HepG2 (cell line): ENCODE results near the gene ALOXE3. TPM values are rescaled to one million over a fixed set of nuclear protein-coding genes. Genes with fewer than 3 reads are reported as not detected.

Experiments
- ARNT2 ChIP-seq: sonication (generic); formaldehyde crosslinking; IDR thresholded peaks from 2 replicates; pipeline ENCODE4 v1.8.0; 2022; ENCODE audit warnings: mild to moderate bottlenecking, low read depth, missing genetic modification reagents, moderate library complexity
- ATF7-NPFF ChIP-seq: sonication (generic); formaldehyde crosslinking; IDR thresholded peaks from 2 replicates; pipeline ENCODE4 v1.8.1; 2023; ENCODE audit warnings: mild to moderate bottlenecking, low read depth, missing genetic modification reagents, moderate library complexity
- GABPB1 ChIP-seq: IDR thresholded peaks from 2 replicates; pipeline ENCODE4 v1.6.1; 2016; ENCODE audit warnings: mild to moderate bottlenecking, missing genetic modification reagents, moderate library complexity, missing compliant biosample characterization
- HDAC1 ChIP-seq: sonication (generic); formaldehyde crosslinking; IDR thresholded peaks from 2 replicates; pipeline ENCODE4 v1.5.1; 2020; ENCODE audit warnings: mild to moderate bottlenecking, missing genetic modification reagents
- HOXD1 ChIP-seq: sonication (generic); formaldehyde crosslinking; IDR thresholded peaks from 2 replicates; pipeline ENCODE4 v1.5.0; 2020; ENCODE audit warnings: missing genetic modification reagents
- MBNL3 ChIP-seq: fragments of 250-450 bp; sonication (Bioruptor Pico); conservative IDR thresholded peaks from 2 replicates; pipeline ENCODE4 v1.8.0; 2022; ENCODE audit warnings: mild to moderate bottlenecking, inconsistent platforms
- XBP1 ChIP-seq: sonication (generic); formaldehyde crosslinking; IDR thresholded peaks from 2 replicates; pipeline ENCODE4 v1.5.0; 2020; ENCODE audit warnings: missing genetic modification reagents
- YEATS4 ChIP-seq: sonication (generic); formaldehyde crosslinking; IDR thresholded peaks from 2 replicates; pipeline ENCODE4 v1.4.0; 2020; ENCODE audit warnings: missing genetic modification reagents, borderline replicate concordance
- ZBTB20 ChIP-seq: sonication (generic); formaldehyde crosslinking; IDR thresholded peaks from 2 replicates; pipeline ENCODE4 v1.8.1; 2023; ENCODE audit warnings: missing genetic modification reagents, low read depth, mild to moderate bottlenecking, borderline replicate concordance
- ZNF777 ChIP-seq: sonication (generic); formaldehyde crosslinking; IDR thresholded peaks from 2 replicates; pipeline ENCODE4 v1.4.0; 2020; ENCODE audit warnings: missing genetic modification reagents
- polyA plus RNA-seq, 8 experiments: library from polyadenylated mRNA; depleted of rRNA in 3 of 8; stranded (reverse) in 7 of 8; unstranded in 1 of 8; fragments of >200 nt; fragmentation: Illumina TruSeq in 4 of 8; extraction: Trizol in 4 of 8; gene quantifications; 2 replicates each; pipeline versions ENCODE4 v1.2.1 to v1.2.3, GENCODE V29; 2011 to 2016; ENCODE audit warnings: low read depth in 4 of 8, missing spikeins in 1 of 8, mixed read lengths in 1 of 8; ENCODE audit not compliant: insufficient read depth in 1 of 8
- total RNA-seq, 5 experiments: library from RNA; depleted of rRNA; stranded (reverse); fragments of >200 nt; fragmentation: Illumina TruSeq; extraction: Trizol; gene quantifications; 2 replicates each; pipeline ENCODE4 v1.2.3, GENCODE V29; 2016; ENCODE audit warnings: low read depth in 1 of 5
- TF ChIP-seq, protein P1 (sequence below): sonication (generic); formaldehyde crosslinking; IDR thresholded peaks from 2 replicates; pipeline ENCODE4 v1.4.0; 2020; ENCODE audit warnings: missing genetic modification reagents
- TF ChIP-seq, protein P2 (sequence below), 2 experiments: sonication (generic) in 1 of 2; formaldehyde crosslinking in 1 of 2; IDR thresholded peaks; 2 replicates each; pipeline versions ENCODE4 v1.4.0 to v1.6.1; 2018 to 2020; ENCODE audit warnings: missing genetic modification reagents in 2 of 2, borderline replicate concordance in 1 of 2, low read depth in 1 of 2, mild to moderate bottlenecking in 1 of 2, missing biosample characterization in 1 of 2
- TF ChIP-seq, protein P3 (sequence below): sonication (generic); formaldehyde crosslinking; IDR thresholded peaks from 2 replicates; pipeline ENCODE4 v1.4.0; 2020; ENCODE audit warnings: low read depth, mild to moderate bottlenecking, missing genetic modification reagents
- TF ChIP-seq, protein P4 (sequence below): sonication (generic); formaldehyde crosslinking; IDR thresholded peaks from 2 replicates; pipeline ENCODE4 v1.5.1; 2020; ENCODE audit warnings: mild to moderate bottlenecking, missing genetic modification reagents, moderate library complexity
- TF ChIP-seq, protein P5 (sequence below): sonication (generic); formaldehyde crosslinking; IDR thresholded peaks from 2 replicates; pipeline ENCODE4 v1.5.0; 2020; ENCODE audit warnings: mild to moderate bottlenecking, missing genetic modification reagents
- TF ChIP-seq, protein P6 (sequence below): sonication (generic); formaldehyde crosslinking; conservative IDR thresholded peaks from 2 replicates; pipeline ENCODE4 v1.4.0; 2020; ENCODE audit warnings: missing genetic modification reagents

Gene ALOXE3
- total and polyA plus RNA-seq, 2 of the 13 experiments (the other 11 are each of a cell fraction or from before 2014, with no cell fraction given) = 0.07 TPM; not detected in 1

DNA sequence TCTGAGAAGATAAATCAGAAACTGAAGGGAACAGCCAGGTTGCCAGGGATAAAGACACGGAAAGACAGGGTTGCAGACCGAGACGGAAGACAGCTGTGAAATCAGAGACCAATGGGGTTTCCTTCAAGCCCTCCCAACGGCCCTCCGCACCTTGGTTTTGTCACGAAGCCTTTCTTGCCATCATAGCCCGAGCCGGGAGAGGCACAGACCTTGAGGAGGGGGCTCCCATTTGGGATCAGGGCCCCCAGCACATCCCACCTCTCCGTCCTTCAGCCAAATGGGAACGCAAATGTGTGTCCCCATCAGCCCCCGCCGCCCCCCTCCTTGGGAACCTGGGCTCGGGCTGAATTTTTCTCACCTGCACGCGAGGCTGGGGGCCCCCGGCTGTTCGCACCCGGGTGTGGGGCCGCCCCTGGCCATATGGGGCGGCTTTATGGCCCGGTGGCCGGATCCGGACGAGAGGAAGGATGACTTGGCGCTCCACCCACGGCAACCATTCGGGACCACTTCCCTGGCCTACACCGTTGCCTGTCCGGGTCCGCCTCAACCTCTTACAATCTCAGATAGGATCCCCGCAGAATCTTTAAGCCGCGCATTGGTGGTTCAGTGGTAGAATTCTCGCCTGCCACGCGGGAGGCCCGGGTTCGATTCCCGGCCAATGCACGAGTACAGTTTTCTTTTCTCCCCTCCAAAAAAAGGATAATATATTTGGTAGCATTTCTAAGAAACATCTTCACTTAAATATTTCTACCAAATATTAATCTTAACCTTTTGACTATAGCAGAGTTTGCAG, 7.0 kb upstream of the ALOXE3 start (continued):
- TF ChIP-seq ZBTB20 (CRISPR knock-in tag) = 0 out of 2 replicates have a peak, but pooled peaks have one; percentile 53
- TF ChIP-seq, protein P1, sequence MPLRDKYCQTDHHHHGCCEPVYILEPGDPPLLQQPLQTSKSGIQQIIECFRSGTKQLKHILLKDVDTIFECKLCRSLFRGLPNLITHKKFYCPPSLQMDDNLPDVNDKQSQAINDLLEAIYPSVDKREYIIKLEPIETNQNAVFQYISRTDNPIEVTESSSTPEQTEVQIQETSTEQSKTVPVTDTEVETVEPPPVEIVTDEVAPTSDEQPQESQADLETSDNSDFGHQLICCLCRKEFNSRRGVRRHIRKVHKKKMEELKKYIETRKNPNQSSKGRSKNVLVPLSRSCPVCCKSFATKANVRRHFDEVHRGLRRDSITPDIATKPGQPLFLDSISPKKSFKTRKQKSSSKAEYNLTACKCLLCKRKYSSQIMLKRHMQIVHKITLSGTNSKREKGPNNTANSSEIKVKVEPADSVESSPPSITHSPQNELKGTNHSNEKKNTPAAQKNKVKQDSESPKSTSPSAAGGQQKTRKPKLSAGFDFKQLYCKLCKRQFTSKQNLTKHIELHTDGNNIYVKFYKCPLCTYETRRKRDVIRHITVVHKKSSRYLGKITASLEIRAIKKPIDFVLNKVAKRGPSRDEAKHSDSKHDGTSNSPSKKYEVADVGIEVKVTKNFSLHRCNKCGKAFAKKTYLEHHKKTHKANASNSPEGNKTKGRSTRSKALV (CRISPR knock-in tag) = peak; percentile 34; the same call in 1 of the 2 replicates
- no peak for TF ChIP-seq XBP1 (CRISPR knock-in tag)
- TF ChIP-seq, protein P2, sequence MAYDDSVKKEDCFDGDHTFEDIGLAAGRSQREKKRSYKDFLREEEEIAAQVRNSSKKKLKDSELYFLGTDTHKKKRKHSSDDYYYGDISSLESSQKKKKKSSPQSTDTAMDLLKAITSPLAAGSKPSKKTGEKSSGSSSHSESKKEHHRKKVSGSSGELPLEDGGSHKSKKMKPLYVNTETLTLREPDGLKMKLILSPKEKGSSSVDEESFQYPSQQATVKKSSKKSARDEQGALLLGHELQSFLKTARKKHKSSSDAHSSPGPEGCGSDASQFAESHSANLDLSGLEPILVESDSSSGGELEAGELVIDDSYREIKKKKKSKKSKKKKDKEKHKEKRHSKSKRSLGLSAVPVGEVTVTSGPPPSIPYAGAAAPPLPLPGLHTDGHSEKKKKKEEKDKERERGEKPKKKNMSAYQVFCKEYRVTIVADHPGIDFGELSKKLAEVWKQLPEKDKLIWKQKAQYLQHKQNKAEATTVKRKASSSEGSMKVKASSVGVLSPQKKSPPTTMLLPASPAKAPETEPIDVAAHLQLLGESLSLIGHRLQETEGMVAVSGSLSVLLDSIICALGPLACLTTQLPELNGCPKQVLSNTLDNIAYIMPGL (CRISPR knock-in tag; IDR thresholded peaks at IDR 0.05; ENCODE audit: borderline replicate concordance in 1 of 2, low read depth in 1 of 2) = peak; percentile 96 to 99
- no peak for TF ChIP-seq ARNT2
- no peak for TF ChIP-seq HOXD1 (CRISPR knock-in tag)
- TF ChIP-seq, protein P3, sequence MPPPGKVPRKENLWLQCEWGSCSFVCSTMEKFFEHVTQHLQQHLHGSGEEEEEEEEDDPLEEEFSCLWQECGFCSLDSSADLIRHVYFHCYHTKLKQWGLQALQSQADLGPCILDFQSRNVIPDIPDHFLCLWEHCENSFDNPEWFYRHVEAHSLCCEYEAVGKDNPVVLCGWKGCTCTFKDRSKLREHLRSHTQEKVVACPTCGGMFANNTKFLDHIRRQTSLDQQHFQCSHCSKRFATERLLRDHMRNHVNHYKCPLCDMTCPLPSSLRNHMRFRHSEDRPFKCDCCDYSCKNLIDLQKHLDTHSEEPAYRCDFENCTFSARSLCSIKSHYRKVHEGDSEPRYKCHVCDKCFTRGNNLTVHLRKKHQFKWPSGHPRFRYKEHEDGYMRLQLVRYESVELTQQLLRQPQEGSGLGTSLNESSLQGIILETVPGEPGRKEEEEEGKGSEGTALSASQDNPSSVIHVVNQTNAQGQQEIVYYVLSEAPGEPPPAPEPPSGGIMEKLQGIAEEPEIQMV (CRISPR knock-in tag) = peak; percentile 33; the same call in 1 of the 2 replicates
- 0 out of 2 replicates have a peak, but pooled peaks have one; percentile 15 for TF ChIP-seq ZNF777 (CRISPR knock-in tag)
- TF ChIP-seq, protein P4, sequence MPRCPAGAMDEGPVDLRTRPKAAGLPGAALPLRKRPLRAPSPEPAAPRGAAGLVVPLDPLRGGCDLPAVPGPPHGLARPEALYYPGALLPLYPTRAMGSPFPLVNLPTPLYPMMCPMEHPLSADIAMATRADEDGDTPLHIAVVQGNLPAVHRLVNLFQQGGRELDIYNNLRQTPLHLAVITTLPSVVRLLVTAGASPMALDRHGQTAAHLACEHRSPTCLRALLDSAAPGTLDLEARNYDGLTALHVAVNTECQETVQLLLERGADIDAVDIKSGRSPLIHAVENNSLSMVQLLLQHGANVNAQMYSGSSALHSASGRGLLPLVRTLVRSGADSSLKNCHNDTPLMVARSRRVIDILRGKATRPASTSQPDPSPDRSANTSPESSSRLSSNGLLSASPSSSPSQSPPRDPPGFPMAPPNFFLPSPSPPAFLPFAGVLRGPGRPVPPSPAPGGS = no peak
- TF ChIP-seq, protein P5, sequence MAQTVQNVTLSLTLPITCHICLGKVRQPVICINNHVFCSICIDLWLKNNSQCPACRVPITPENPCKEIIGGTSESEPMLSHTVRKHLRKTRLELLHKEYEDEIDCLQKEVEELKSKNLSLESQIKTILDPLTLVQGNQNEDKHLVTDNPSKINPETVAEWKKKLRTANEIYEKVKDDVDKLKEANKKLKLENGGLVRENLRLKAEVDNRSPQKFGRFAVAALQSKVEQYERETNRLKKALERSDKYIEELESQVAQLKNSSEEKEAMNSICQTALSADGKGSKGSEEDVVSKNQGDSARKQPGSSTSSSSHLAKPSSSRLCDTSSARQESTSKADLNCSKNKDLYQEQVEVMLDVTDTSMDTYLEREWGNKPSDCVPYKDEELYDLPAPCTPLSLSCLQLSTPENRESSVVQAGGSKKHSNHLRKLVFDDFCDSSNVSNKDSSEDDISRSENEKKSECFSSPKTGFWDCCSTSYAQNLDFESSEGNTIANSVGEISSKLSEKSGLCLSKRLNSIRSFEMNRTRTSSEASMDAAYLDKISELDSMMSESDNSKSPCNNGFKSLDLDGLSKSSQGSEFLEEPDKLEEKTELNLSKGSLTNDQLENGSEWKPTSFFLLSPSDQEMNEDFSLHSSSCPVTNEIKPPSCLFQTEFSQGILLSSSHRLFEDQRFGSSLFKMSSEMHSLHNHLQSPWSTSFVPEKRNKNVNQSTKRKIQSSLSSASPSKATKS (CRISPR knock-in tag) = 0 out of 2 replicates have a peak, but pooled peaks have one; percentile 40
- peak; percentile 24 for TF ChIP-seq GABPB1
- TF ChIP-seq, protein P6, sequence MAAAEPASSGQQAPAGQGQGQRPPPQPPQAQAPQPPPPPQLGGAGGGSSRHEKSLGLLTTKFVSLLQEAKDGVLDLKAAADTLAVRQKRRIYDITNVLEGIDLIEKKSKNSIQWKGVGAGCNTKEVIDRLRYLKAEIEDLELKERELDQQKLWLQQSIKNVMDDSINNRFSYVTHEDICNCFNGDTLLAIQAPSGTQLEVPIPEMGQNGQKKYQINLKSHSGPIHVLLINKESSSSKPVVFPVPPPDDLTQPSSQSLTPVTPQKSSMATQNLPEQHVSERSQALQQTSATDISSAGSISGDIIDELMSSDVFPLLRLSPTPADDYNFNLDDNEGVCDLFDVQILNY = no peak
- TF ChIP-seq MBNL3 (CRISPR knock-in tag) = no peak
- TF ChIP-seq ATF7-NPFF = no peak
- TF ChIP-seq HDAC1 (CRISPR knock-in tag) = peak; percentile 8; the same call in 1 of the 2 replicates
- TF ChIP-seq YEATS4 (CRISPR knock-in tag) = no peak
